ENCODE measurements around the gene NDUFS5. TPM values are rescaled to one million over a fixed set of nuclear protein-coding genes. Genes with fewer than 3 reads are reported as not detected.

Gene NDUFS5
- total and polyA plus RNA-seq, 10 of the 15 experiments (the other 5 are each of a cell fraction or from before 2014, with no cell fraction given), result 240 to 1,578 (median 831) TPM

GRCh38 chr1:39080831-39081270 is 54.7 kb downstream of the NDUFS5 start (continued):
- no peak for TF ChIP-seq NKRF (conservative IDR thresholded peaks at IDR 0.05)

DNA sequence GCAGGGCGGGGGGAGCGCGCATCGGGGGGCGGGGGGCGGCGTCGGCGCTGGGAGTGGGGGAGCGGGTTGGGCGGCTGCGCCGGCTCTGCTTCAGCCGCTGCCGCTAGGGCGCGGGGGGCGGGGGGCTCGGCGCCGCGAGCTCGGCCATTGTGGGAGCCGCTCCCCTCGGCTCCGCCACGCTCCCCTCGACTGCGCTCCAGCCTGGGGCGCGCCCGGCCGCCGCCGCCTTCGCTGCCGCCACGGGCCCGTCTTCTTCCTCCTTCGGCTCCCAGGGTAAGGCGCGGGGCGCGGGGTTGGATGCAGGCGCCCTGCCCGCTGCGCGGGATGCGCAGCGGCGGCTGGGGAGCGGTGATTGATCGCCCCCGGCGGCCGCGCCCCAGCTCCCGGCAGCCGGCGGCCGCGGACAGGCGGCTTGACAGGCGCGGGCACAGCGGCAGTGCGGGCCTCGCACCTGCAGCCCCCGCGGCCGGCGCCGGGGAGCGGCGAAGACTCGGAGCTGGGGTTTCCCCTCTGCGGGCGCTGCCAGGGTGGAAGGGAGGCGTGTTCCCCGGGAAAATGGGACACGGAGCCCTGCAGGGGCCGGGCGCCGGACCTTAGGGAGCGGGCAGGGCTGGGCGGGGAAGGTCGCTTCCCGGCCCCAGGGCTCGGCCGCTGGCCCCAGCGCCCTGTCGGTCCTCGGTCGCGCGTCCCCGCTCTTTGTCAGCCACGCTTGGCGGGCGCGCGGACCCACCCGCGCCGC is 55.3 kb downstream of the NDUFS5 start:
- H3K27ac ChIP-seq (ENCODE audit: control insufficient read depth, insufficient read depth), result no peak overlapping the region
- DNase-seq (ENCODE audit: low read depth, low spot score), result no peak

More for the DNA sequence above, 55.3 kb downstream of the NDUFS5 start:
- no peak for TF ChIP-seq CEBPZ (IDR thresholded peaks at IDR 0.05; ENCODE audit: low read depth, low read length)
- no peak for TF ChIP-seq IRF3 (IDR thresholded peaks at IDR 0.05)
- no peak for TF ChIP-seq MYB (IDR thresholded peaks at IDR 0.05; ENCODE audit: borderline replicate concordance, low read depth, low read length)
- peak; percentile 99 for TF ChIP-seq SUZ12 (IDR thresholded peaks at IDR 0.05; ENCODE audit: unreplicated experiment)
- no peak for TF ChIP-seq NBN (IDR thresholded peaks at IDR 0.05)
- no peak overlapping the region for H3K9ac ChIP-seq (ENCODE audit: control insufficient read depth, insufficient read depth, low read length)
- CTCF ChIA-PET, result no interaction called here
- H3K4me1 ChIP-seq (ENCODE audit: control insufficient read depth, insufficient read depth, low read length), result peaks cover under 1% of the 10 kb centered on the region; the same call in 1 of the 2 replicates
- H3K79me2 ChIP-seq (ENCODE audit: control insufficient read depth, insufficient read depth, low read length), result no peaks in the 10 kb centered on the region
- in situ Hi-C loops (cut with MboI) (no loop called here), intact Hi-C loops (cut with micrococcal nuclease; ENCODE audit: unreplicated experiment) (no loop called here)
- WGBS (ENCODE audit: insufficient coverage, insufficient replicate concordance, low lambda C conversion rate, missing lambda C conversion rate), result 2% methylated on average over 51 of the region's 105 CpGs
- no peaks in the 10 kb centered on the region for H4K20me1 ChIP-seq (ENCODE audit: control insufficient read depth, insufficient read depth)
- peaks cover 5 to 13% of the 10 kb centered on the region in 2 experiments; a peak in 3 of 4 replicates for H3K27me3 ChIP-seq (replicated peaks in 1 of 2; ENCODE audit: control insufficient read depth in 2 of 2, insufficient read depth in 2 of 2, low read length in 1 of 2)
- peak overlapping the region; percentile 59; the same call in 1 of the 2 replicates for H3K4me2 ChIP-seq (ENCODE audit: control insufficient read depth, insufficient read depth)
- BruUV-seq (replicated peaks), result no TSS peak
- H3K9me3 ChIP-seq (replicated peaks; ENCODE audit: control insufficient read depth, insufficient read depth, low read length), result no peaks in the 10 kb centered on the region
- peak; percentile 62 for ATAC-seq
- H3K36me3 ChIP-seq (ENCODE audit: control insufficient read depth in 2 of 2, insufficient read depth in 2 of 2, low read length in 1 of 2), result no peaks in the 10 kb centered on the region
- no peak overlapping the region; the same call in 1 of the 2 replicates for H3K4me3 ChIP-seq
- POLR2A ChIA-PET, result interaction anchor here (0.6 kb wide), 1 partner anchor 338 kb away, joined by 4 read pairs; no protein-coding TSS in a partner anchor
- SMC1A ChIA-PET (ENCODE audit: uncharacterized antibody, unreplicated experiment), result no interaction called here
- no peak for FAIRE-seq
- RAD21 ChIA-PET (ENCODE audit: unreplicated experiment), result no interaction called here
- H2AFZ ChIP-seq (ENCODE audit: control insufficient read depth, low read depth, low read length), result peak overlapping the region; percentile 33
